ENCODE data around the gene GULP1.

DNA sequence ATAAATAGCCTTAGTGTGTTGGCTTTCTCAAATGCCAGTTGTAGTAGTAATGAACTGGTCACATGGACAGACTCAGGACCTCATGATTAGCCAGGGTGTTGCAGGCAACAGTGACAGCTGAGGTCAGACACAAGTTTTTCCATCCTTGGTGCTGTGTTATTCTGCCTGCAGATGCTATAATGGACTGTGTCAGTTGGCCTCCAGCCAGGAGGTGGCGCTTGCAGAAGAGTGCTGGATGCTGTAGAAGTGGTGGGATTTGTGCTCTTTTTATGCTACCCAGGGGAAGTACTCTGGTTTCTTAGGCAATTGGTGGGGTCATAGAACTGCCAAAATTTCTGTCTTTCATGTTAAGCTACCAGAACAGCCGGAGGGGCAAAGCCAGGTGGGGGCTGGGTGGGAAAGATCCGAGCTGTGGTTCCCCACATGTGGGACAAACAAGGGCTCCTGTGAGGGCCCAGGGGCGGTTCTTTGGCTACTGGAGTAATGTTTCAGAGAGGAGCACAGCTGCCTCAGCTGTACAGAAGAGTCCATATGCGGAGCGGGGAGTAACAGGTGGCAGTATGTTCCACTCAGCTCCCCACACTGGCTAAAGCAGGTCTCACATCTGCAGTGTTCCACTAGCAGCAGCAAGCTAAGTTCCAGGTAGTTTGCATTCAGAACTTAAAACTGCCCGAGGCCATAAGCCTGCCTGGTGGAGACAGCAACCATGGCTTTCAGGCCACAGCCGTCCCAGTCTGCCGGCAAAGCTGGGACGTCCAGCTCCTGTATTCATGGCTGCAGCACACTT lies 104.4 kb downstream of the GULP1 start:
- TF ChIP-seq, protein P1, sequence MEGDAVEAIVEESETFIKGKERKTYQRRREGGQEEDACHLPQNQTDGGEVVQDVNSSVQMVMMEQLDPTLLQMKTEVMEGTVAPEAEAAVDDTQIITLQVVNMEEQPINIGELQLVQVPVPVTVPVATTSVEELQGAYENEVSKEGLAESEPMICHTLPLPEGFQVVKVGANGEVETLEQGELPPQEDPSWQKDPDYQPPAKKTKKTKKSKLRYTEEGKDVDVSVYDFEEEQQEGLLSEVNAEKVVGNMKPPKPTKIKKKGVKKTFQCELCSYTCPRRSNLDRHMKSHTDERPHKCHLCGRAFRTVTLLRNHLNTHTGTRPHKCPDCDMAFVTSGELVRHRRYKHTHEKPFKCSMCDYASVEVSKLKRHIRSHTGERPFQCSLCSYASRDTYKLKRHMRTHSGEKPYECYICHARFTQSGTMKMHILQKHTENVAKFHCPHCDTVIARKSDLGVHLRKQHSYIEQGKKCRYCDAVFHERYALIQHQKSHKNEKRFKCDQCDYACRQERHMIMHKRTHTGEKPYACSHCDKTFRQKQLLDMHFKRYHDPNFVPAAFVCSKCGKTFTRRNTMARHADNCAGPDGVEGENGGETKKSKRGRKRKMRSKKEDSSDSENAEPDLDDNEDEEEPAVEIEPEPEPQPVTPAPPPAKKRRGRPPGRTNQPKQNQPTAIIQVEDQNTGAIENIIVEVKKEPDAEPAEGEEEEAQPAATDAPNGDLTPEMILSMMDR (IDR thresholded peaks at IDR 0.05): no peak
- no peak for TF ChIP-seq POLR2A (IDR thresholded peaks at IDR 0.05)
